HUES6 (cell line): ENCODE data around the gene ZNF766.
"Not testable (repeated sequence)": the region's sequence is repeated elsewhere in the genome, so short reads cannot be mapped to it uniquely, and the experiment has no call there.

Source experiments
- H3K27ac ChIP-seq: 2 replicates; pipeline ENCODE4 v1.7.0; 2013; ENCODE audit warnings: low read depth, mild to moderate bottlenecking, low read length, inconsistent platforms
- H3K27me3 ChIP-seq: 2 replicates; pipeline ENCODE4 v1.6.1; 2013; ENCODE audit warnings: low read length; ENCODE audit not compliant: control insufficient read depth, insufficient read depth
- H3K36me3 ChIP-seq: 2 replicates; pipeline ENCODE4 v1.6.1; 2013; ENCODE audit warnings: low read length; ENCODE audit not compliant: control insufficient read depth, insufficient read depth
- H3K4me1 ChIP-seq: 2 replicates; pipeline ENCODE4 v1.6.1; 2013; ENCODE audit warnings: low read length; ENCODE audit not compliant: control insufficient read depth, insufficient read depth
- H3K4me3 ChIP-seq: 2 replicates; pipeline ENCODE4 v1.5.1; 2013; ENCODE audit warnings: low read depth, low read length
- H3K9ac ChIP-seq: one replicate; pipeline ENCODE4 v1.6.1; 2013; ENCODE audit warnings: mild to moderate bottlenecking, low read length
- H3K9me3 ChIP-seq: 2 replicates; pipeline ENCODE4 v1.6.1; 2013; ENCODE audit warnings: low read depth, low read length; ENCODE audit not compliant: control insufficient read depth, insufficient read depth

ZNF766 gene

GRCh38 chr19:52231154-52231910 lies 38.1 kb upstream of the ZNF766 start:
- no peaks in the 10 kb centered on the region for H3K4me1 ChIP-seq
- peaks cover 35% of the 10 kb centered on the region for H3K36me3 ChIP-seq
- no peak overlapping the region for H3K9ac ChIP-seq
- no peak overlapping the region for H3K27ac ChIP-seq
- no peaks in the 10 kb centered on the region for H3K27me3 ChIP-seq
- H3K4me3 ChIP-seq = no peak overlapping the region
- H3K9me3 ChIP-seq = no peaks in the 10 kb centered on the region

GRCh38 chr19:52234406-52234805 lies 35.0 kb upstream of the ZNF766 start:
- Histone ChIP-seq H3K4me1 (no peaks in the 10 kb centered on the region), H3K9ac (no peak overlapping the region), H3K4me3 (no peak overlapping the region), H3K27ac (no peak overlapping the region), H3K9me3 (no peaks in the 10 kb centered on the region), H3K36me3 (peaks cover 9% of the 10 kb centered on the region), H3K27me3 (no peaks in the 10 kb centered on the region)

DNA sequence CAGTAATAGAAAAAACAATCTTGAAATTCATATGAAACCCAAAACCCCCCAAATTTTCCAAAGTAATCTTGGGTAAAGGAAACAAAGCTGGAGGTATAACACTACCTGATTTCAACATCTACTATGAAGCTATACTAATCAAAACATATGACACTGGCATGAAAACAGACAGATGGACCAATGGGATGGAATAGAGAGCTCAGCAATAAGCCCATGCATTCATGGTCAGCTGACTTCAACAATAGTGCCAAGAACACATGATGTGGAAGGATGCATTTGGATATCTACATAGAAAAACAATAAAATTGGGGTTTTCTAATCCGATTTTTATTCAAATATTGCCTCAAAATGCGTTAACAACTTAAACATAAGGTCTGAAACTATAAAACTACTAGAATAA lies 32.2 kb upstream of the ZNF766 start:
- Histone ChIP-seq H3K9ac (no peak overlapping the region), H3K4me1 (no peaks in the 10 kb centered on the region), H3K4me3 (no peak overlapping the region), H3K9me3 (no peaks in the 10 kb centered on the region), H3K27ac (no peak overlapping the region), H3K36me3 (no peaks in the 10 kb centered on the region), H3K27me3 (no peaks in the 10 kb centered on the region)

- Histone ChIP-seq H3K27me3 (no peaks in the 10 kb centered on the region), H3K4me1 (no peaks in the 10 kb centered on the region), H3K4me3 (no peak overlapping the region), H3K36me3 (no peaks in the 10 kb centered on the region), H3K9ac (no peak overlapping the region), H3K27ac (no peak overlapping the region), H3K9me3 (no peaks in the 10 kb centered on the region)
Measured at GRCh38 chr19:52237771-52238400, 31.5 kb upstream of the ZNF766 start.

DNA sequence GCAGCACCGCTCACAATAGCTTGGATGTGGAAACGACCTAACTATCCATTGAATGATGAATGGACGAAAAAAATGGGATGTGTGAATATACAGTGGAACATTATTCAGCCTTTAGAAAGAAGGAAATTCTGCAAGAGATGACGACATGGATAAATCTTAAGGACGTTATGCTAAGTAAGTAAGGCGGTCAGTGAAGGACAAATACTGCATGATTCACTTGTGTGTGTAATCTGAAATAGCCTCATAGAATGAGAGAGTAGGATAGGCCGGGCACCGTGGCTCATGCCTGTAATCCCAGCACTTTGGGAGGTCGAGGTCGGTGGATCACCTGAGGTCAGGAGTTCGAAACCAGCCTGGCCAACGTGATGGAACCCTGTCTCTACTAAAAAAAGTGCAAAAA lies 25.4 kb upstream of the ZNF766 start:
- Histone ChIP-seq H3K4me3 (no peak overlapping the region), H3K27ac (no peak overlapping the region), H3K9me3 (no peaks in the 10 kb centered on the region), H3K36me3 (no peaks in the 10 kb centered on the region), H3K27me3 (no peaks in the 10 kb centered on the region), H3K4me1 (no peaks in the 10 kb centered on the region), H3K9ac (no peak overlapping the region)

DNA sequence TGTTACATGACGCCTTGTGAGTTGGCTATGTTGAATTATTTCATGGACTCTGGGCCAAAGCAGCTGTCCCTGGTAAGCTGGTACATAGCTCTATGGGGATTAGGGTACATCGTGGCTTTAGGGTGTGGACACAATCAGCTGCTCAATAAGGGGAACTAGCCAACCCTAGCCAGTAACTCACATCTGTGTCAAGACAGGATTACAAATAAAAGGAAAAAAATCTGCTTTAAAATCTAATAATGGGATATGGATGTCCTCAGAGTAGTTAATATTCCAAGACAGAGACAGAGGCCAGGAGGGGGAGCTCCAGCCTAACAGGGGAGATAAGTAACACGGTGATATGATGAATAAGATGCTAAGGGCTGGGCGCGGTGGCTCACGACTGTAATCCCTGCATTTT lies 21.1 kb upstream of the ZNF766 start:
- no peak overlapping the region for H3K27ac ChIP-seq
- H3K4me1 ChIP-seq = no peaks in the 10 kb centered on the region
- H3K9ac ChIP-seq = no peak overlapping the region
- H3K27me3 ChIP-seq = no peaks in the 10 kb centered on the region
- H3K9me3 ChIP-seq = no peaks in the 10 kb centered on the region
- no peaks in the 10 kb centered on the region for H3K36me3 ChIP-seq
- H3K4me3 ChIP-seq = no peak overlapping the region

- H3K9me3 ChIP-seq = peaks cover 2% of the 10 kb centered on the region; the same call in 1 of the 2 replicates
- no peak overlapping the region for H3K4me3 ChIP-seq
- H3K9ac ChIP-seq = no peak overlapping the region
- H3K27me3 ChIP-seq = no peaks in the 10 kb centered on the region
- no peaks in the 10 kb centered on the region for H3K4me1 ChIP-seq
- H3K36me3 ChIP-seq = no peaks in the 10 kb centered on the region
- H3K27ac ChIP-seq = no peak overlapping the region
Measured at GRCh38 chr19:52258426-52258825, 11.0 kb upstream of the ZNF766 start.

GRCh38 chr19:52265556-52265955 lies 3.8 kb upstream of the ZNF766 start:
- not testable (repeated sequence) for H3K27me3 ChIP-seq, H3K9me3 ChIP-seq, H3K4me3 ChIP-seq

DNA sequence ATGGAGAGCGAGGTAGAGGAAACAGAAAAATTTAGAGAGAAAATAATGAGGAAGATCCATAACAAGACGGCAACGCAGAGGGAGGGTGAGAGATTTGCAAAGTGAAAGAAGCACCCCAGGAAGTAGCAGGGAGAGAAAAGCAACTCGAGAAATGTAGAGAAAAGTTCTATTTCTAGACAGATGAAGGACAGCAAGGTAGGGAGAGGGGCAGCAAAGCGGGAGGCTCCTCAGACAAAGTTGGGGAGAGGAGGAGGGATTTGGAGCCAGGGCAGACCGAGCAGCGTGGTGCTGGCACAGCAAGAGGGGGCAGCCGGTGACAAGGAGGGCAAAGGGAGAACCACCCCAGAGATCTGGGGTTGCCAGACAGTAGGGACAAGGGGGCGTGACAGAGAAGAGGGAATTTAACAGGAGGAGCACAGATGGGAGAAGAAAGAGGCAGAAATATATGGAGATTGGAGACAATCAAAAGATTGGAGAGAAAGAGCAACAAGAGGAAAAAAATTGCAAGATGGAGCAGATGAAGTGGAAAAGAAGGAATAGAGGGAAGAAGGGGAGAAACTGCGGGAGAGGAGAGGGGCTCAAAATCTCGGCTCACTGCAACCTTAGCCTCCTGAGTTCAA lies 989 bp downstream of the ZNF766 start:
- Histone ChIP-seq H3K9me3 (peaks cover 12% of the 10 kb centered on the region; the same call in 1 of the 2 replicates), H3K4me1 (no peaks in the 10 kb centered on the region; the same call in 1 of the 2 replicates), H3K36me3 (peaks cover 36% of the 10 kb centered on the region), H3K9ac (peak overlapping the region; percentile 99), H3K27ac (peak overlapping the region; percentile 98), H3K27me3 (no peaks in the 10 kb centered on the region), H3K4me3 (peak overlapping the region; percentile 99)

More at GRCh38 chr19:52265556-52265955, 3.8 kb upstream of the ZNF766 start:
- H3K27ac ChIP-seq, H3K36me3 ChIP-seq, H3K9ac ChIP-seq, H3K4me1 ChIP-seq: not testable (repeated sequence)

GRCh38 chr19:52273301-52273700 lies 3.9 kb downstream of the ZNF766 start:
- no peak overlapping the region for H3K27ac ChIP-seq
- peaks cover 2% of the 10 kb centered on the region for H3K4me1 ChIP-seq
- H3K27me3 ChIP-seq = no peaks in the 10 kb centered on the region
- H3K36me3 ChIP-seq = peaks cover 51% of the 10 kb centered on the region
- no peak overlapping the region for H3K9ac ChIP-seq
- H3K9me3 ChIP-seq = peaks cover 15% of the 10 kb centered on the region; the same call in 1 of the 2 replicates
- no peak overlapping the region for H3K4me3 ChIP-seq

- no peak overlapping the region for H3K9ac ChIP-seq
- H3K4me3 ChIP-seq = no peak overlapping the region
- peaks cover 51% of the 10 kb centered on the region for H3K36me3 ChIP-seq
- H3K27ac ChIP-seq = no peak overlapping the region
- H3K27me3 ChIP-seq = no peaks in the 10 kb centered on the region
- peaks cover 2% of the 10 kb centered on the region for H3K4me1 ChIP-seq
- H3K9me3 ChIP-seq = peaks cover 15% of the 10 kb centered on the region; the same call in 1 of the 2 replicates
Measured at GRCh38 chr19:52274191-52274590, 4.8 kb downstream of the ZNF766 start.
